GM12892 (cell line): Measurements from ENCODE around the gene PSMB4.

Experiments used
- POLR2A ChIP-seq: IDR thresholded peaks from 2 replicates; pipeline ENCODE4 v1.6.1; 2011; ENCODE audit warnings: low read depth, low read length, control low read depth
- POLR2AphosphoS5 ChIP-seq: IDR thresholded peaks from 2 replicates; pipeline ENCODE4 v1.6.1; 2011; ENCODE audit warnings: low read depth, low read length, control low read depth
- TAF1 ChIP-seq: IDR thresholded peaks from 2 replicates; pipeline ENCODE4 v1.6.1; 2011; ENCODE audit warnings: low read depth, mild to moderate bottlenecking, control low read depth, low read length, borderline replicate concordance

DNA sequence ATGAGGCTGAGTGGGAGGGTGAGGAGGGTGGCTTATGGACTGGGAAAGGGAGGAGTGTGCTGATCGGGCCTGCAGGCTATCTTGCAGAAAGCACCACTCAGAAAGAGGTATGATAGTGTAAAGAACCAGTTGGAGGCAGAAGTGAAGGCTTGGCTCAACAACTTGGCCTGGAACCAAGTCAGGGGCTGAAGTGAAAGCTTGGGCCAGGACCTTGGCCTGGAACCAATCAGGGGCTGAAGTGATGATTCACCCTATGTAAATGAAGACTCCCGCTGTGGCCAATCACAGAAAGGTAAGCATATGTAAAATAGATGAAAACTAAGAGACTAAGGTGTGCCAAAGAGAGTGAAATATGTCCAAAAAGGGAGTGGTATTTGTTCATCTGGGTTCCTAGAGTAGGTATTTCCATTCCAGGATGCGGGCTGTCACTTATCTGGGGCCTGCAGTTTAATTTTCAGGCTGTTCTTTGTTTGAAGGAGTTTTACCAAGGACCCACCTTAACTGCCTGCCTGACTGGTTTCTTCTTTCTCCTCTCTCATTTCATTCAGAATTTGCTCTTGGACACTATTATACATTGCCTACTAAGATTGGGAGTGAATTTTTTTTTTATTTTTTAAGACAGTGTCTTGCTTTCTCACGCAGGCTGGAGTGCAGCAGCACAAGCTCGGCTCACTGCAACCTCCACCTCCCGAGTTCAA, 47.2 kb upstream of the PSMB4 start:
- no peak for TF ChIP-seq POLR2AphosphoS5
- no peak for TF ChIP-seq POLR2A
- no peak for TF ChIP-seq TAF1
